RWPE1 (cell line): ENCODE data around the gene RERE.
A peak's percentile ranks its signal among the peaks of the same experiment; 100 is the strongest.

Experiments used
- CTCF ChIA-PET: fragments of 350-600 bp; sonication (Branson Sonifier 250); formaldehyde crosslinking; extraction: SDS; loops from one replicate; lab custom pipeline; 2021; lab: Yijun Ruan, JAX
- POLR2A ChIA-PET: fragments of 400-600 bp; formaldehyde crosslinking; extraction: SDS; loops from one replicate; lab custom pipeline; 2020; ENCODE audit warnings: antibody characterized with exemption; ENCODE audit not compliant: low non-redundant PET; lab: Yijun Ruan, JAX
- DNase-seq: peaks from one replicate; pipeline ENCODE4 v3.0.0; 2012; ENCODE audit warnings: low spot score
- H3K27ac ChIP-seq: fragments of 450-650 bp; 2 replicates; pipeline ENCODE4 v1.5.1; 2017
- CTCF ChIP-seq: fragments of 450-650 bp; conservative IDR thresholded peaks from 2 replicates; pipeline ENCODE4 v1.5.1; 2017; ENCODE audit warnings: low read depth, mild to moderate bottlenecking

RERE gene

DNA sequence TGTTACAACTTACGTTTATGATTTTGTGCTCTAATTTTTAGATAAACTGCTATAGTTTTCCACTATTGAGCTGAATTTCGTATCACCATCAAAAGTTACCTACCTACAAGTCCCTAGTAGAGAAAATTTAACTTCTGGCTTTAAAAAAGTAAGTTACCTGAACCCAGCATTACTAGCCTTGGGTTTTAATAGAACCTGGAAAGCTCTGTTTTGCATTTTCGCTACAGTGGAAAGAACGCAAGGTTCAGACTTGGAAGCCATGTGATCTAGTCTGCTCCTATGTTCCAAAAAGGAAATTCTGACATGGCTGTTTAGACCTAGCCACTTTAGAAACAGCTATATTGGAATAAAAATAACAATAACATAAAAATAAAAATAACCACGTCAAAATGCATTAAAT lies 389.0 kb downstream of the RERE start:
- CTCF ChIA-PET = interaction anchor here (1.1 kb wide), 1 partner anchor 19 kb away, joined by 3 read pairs; no protein-coding TSS in a partner anchor
- DNase-seq = no peak
- TF ChIP-seq CTCF = no peak
- H3K27ac ChIP-seq = no peak overlapping the region
- POLR2A ChIA-PET = no interaction called here

GRCh38 chr1:8427986-8428385 lies 389.5 kb downstream of the RERE start:
- ChIA-PET CTCF (interaction anchor here (0.7 to 1.1 kb wide), 2 partner anchors 19 to 1727 kb away, joined by 3 read pairs; partner anchors contain the start of gene DNAJC11), POLR2A (interaction anchor here (0.6 kb wide), 2 partner anchors 13 to 334 kb away, joined by 4 read pairs; no protein-coding TSS in a partner anchor)
- H3K27ac ChIP-seq = no peak overlapping the region
- DNase-seq = no peak
- no peak for TF ChIP-seq CTCF

DNA sequence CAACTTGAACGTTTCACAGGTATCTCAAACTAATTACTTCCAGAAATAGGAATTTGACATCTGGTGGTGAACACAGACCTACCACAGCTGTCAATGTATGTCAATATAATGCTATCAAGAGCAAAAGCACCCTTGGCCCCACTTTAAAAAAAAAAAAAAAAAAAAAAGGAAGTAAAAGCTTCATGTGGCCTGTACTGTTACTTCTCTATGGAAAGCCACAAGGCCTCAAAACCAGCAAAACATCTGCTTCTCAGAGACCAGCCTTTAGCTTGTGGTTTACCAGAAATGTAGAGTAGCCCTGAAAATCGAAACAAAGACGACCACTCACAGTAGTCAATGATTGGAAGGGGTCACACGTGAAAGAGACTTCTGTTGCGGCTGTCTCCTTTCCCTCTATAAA lies 389.9 kb downstream of the RERE start:
- TF ChIP-seq CTCF = no peak
- no peak for DNase-seq
- POLR2A ChIA-PET = interaction anchor here (0.5 to 0.6 kb wide), 3 partner anchors 13 to 333 kb away, joined by 4 read pairs; no protein-coding TSS in a partner anchor
- H3K27ac ChIP-seq = no peak overlapping the region
- CTCF ChIA-PET = interaction anchor here (0.6 to 1.1 kb wide), 3 partner anchors 9 to 1726 kb away, joined by 3 read pairs; partner anchors contain the start of gene DNAJC11

DNA sequence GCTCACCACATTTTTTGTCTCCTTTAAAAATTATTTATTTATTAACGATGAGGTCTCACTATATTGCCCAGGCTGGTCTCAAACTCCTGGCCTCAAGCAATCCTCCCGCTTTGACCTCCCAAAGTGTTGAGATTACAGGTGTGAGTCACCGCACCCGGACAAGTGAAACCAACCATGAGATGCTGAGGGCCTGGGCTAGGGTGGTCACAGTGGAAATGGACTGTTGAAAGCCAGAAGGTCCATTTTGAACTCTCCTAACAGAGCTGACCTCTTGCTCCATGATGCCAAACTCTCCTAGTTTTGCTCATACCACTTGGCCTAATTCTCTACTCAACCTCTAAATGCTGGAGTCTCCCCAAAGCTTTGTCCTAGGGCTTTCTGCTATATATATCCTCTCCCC lies 390.4 kb downstream of the RERE start:
- CTCF ChIA-PET = interaction anchor here (0.6 kb wide), 1 partner anchor 9 kb away, joined by 3 read pairs; no protein-coding TSS in a partner anchor

DNA sequence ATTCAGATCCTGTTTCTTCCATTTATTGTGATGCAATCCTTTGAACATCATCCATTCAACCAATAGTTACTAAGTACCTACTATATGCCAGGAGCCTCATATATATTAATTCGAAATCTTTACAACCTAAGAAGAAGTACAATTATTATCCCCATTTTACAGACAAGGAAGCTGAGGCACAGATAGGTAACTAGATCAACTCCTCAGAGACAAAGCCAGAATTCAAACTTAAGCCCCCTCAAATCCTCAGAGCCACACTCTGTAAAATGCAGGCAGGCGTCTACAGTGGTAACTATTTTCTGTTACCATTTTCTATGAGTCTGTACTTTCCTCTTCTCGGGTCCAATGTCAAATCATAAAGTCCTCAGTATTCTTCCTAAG lies 391.7 kb downstream of the RERE start:
- no peak overlapping the region for H3K27ac ChIP-seq
- CTCF ChIA-PET = no interaction called here
- POLR2A ChIA-PET = no interaction called here
- no peak for DNase-seq
- TF ChIP-seq CTCF = no peak

More for the DNA sequence above, 390.4 kb downstream of the RERE start:
- H3K27ac ChIP-seq = no peak overlapping the region
- no peak for DNase-seq
- POLR2A ChIA-PET = interaction anchor here (0.5 kb wide), 1 partner anchor 63 kb away, joined by 4 read pairs; no protein-coding TSS in a partner anchor
- TF ChIP-seq CTCF = no peak

- CTCF ChIA-PET = no interaction called here
- TF ChIP-seq CTCF = no peak
- POLR2A ChIA-PET = interaction anchor here (0.6 kb wide), 1 partner anchor 17 kb away, joined by 6 read pairs; no protein-coding TSS in a partner anchor
- no peak for DNase-seq
- peak overlapping the region; percentile 87 for H3K27ac ChIP-seq
Measured at GRCh38 chr1:8425150-8425780, 392.2 kb downstream of the RERE start.
